ENCODE data around the gene NARF.

NARF gene

GRCh38 chr17:82477934-82478333 is 19.4 kb downstream of the NARF start:
- no peak for DNase-seq (ENCODE audit: low read depth)

GRCh38 chr17:82479602-82480001 is 21.1 kb downstream of the NARF start:
- DNase-seq (ENCODE audit: low read depth): no peak

DNA sequence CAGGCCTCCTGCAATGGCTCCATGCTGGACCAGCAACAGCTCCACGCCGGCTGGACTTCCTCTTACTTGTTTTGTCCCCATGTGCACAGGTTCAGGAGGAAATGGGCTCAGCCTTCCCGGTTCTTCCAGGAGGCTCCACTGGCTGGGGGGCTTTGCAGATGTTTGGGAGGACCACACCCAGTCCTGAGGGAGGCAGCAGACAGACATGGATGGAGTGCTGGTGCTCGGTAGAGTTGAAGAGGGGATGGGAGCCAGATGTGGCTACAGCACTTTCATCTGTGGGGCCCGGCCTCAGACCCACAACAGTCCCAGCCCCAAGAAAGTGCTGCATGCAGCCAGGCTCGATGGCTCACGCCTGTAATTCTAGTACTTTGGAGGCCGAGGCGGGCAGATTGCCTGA is 21.8 kb downstream of the NARF start:
- DNase-seq (ENCODE audit: low read depth): no peak

GRCh38 chr17:82483204-82483660 is 24.7 kb downstream of the NARF start:
- no peak for DNase-seq (ENCODE audit: low read depth)

DNA sequence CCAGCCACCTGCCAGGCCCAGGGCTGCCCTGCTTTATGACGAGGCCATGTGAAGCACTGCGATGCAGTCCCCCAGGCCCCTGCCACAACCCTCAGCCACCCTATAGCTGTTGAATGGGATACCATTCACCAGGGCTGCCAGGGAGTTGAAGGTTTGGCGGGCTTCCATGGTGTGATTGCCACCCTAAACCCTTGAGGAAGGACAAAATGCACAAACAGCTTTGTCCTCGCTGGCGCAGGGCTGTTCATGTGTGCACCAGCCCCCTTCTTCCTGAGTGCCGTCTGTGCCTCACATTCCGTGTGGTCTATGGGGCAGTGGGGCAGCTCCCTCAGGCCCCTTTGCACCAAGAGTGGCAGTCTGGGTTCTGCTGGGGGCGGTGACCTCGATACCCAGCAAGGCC is 25.3 kb downstream of the NARF start:
- no peak for DNase-seq (ENCODE audit: low read depth)

- DNase-seq (ENCODE audit: low read depth): no peak
Measured at GRCh38 chr17:82486231-82487094, 27.9 kb downstream of the NARF start.

- no peak for DNase-seq (ENCODE audit: low read depth)
Measured at GRCh38 chr17:82487910-82488309, 29.4 kb downstream of the NARF start.

DNA sequence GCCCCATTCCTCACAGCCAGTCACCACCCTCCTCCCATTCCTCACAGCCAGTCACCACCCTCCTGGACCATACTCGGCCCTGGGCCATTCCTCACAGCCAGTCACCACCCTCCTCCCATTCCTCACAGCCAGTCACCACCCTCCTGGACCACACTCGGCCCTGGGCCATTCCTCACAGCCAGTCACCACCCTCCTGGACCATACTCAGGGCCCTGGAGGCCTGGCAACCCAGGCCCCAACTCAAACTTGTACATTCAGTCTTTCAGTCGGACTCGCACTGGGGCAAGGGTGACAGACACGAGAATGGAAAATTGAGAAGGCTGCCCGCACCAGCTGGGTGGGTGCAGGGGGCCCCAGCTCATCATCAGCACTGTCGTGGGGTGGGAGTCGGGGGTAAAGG is 30.6 kb downstream of the NARF start:
- DNase-seq (ENCODE audit: low read depth): peak; percentile 82

GRCh38 chr17:82489851-82490511 is 31.4 kb downstream of the NARF start:
- no peak for DNase-seq (ENCODE audit: low read depth)

- no peak for DNase-seq (ENCODE audit: low read depth)
Measured at GRCh38 chr17:82490512-82491195, 32.1 kb downstream of the NARF start.

DNA sequence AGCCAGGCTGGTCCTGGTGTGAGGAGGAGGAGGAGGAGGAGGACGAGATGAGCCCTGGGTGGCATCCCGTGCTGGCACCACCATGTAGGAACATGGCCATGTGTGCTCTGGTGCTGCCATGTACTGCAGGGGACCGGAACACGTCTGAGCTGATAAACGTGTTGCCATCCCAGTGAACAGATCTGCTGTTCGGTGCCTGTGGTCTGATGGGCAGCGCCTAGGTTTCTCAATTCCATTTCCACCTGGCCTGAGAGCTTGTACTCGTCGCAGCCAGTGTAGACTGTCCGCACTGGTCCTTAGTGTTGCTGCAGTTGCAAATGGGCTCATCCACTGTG is 32.6 kb downstream of the NARF start:
- no peak for DNase-seq (ENCODE audit: low read depth)

GRCh38 chr17:82491533-82491932 is 33.0 kb downstream of the NARF start:
- no peak for DNase-seq (ENCODE audit: low read depth)

GRCh38 chr17:82492643-82493225 is 34.2 kb downstream of the NARF start:
- peak; percentile 62 for DNase-seq (ENCODE audit: low read depth)

DNA sequence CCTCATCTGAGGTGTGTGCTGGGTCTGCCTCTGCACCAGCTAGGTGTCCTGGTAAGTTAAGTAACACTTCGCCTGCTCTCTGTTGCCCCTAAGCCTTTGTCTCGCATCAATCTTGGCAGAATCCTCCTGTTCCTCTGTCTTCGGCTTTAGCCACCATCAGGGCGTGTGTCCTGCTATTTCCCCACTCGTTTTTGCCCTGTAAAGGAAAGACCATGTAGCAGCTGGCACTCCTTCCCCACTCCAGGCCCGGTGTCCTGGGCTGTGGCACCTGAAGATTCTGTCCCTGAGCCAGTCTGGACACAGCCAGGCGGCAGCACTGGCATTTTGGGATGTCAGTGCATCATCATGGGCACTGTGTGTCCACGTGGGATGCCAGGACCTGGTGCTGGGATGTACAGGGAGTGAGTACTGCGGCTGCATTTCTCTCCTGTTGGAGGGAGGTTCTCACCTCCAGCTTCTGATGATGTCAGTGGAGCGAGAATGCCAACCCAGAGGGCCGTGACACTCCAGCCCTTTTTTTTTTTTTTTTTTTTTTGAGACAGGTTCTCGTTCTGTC is 34.8 kb downstream of the NARF start:
- DNase-seq (ENCODE audit: low read depth): no peak

- DNase-seq (ENCODE audit: low read depth): peak; percentile 77
Measured at GRCh38 chr17:82494236-82495055, 35.9 kb downstream of the NARF start.

GRCh38 chr17:82495844-82496528 is 37.4 kb downstream of the NARF start:
- DNase-seq (ENCODE audit: low read depth): no peak

- peak; percentile 84 for DNase-seq (ENCODE audit: low read depth)
Measured at GRCh38 chr17:82496529-82497434, 38.2 kb downstream of the NARF start.

- no peak for DNase-seq (ENCODE audit: low read depth)
Measured at GRCh38 chr17:82497483-82498405, 39.2 kb downstream of the NARF start.

DNA sequence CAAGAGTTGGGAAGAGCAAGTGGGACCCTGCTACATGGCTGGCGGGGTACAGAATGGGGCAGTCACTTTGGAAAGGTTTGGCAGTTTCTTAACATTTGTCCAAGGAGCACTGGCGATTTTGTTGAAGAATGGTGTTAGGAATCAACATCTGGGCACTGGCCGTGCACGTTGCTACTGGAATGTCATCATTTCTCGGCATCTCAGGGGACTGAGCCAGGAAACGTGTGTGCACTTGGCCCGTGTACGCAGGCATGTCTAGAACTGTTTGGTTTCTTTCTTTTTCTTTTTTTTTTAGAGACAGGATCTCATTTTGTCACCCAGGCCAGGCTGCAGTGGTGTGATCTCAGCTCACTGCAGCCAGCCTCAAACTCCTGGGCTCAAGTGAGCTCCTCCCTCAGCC is 43.7 kb downstream of the NARF start:
- no peak for DNase-seq (ENCODE audit: low read depth)

Data from stromal cell of bone marrow (primary cell).